SK-N-SH treated with all-trans-retinoic acid at 6 μM for 48 hours (cell line): Measurements from ENCODE around the gene KIFC3.

Experiments
- ATAC-seq: fragments of 200-7000 bp; cut with Tn5 transposase; 3 replicates; pipeline ENCODE4 v1.9.1; 2020; ENCODE audit warnings: mild to moderate bottlenecking, moderate library complexity
- CREB5 ChIP-seq: fragments of 250-450 bp; sonication (Bioruptor Pico); IDR thresholded peaks from 2 replicates; pipeline ENCODE4 v1.5.1; 2020; ENCODE audit warnings: low read depth, mild to moderate bottlenecking, moderate library complexity
- CSDC2 ChIP-seq: fragments of 250-450 bp; sonication (Bioruptor Pico); IDR thresholded peaks from 2 replicates; pipeline ENCODE4 v1.5.0; 2020; ENCODE audit warnings: mild to moderate bottlenecking, moderate library complexity
- GLIS3 ChIP-seq: fragments of 250-450 bp; sonication (Bioruptor Pico); IDR thresholded peaks from 2 replicates; pipeline ENCODE4 v1.5.0; 2020; ENCODE audit warnings: mild to moderate bottlenecking, moderate library complexity
- OSR1 ChIP-seq: fragments of 250-450 bp; sonication (Bioruptor Pico); IDR thresholded peaks from 2 replicates; pipeline ENCODE4 v1.8.0; 2022; ENCODE audit warnings: moderate library complexity, mild to moderate bottlenecking, inconsistent platforms
- PATZ1 ChIP-seq: fragments of 250-450 bp; sonication (Bioruptor Pico); IDR thresholded peaks from 2 replicates; pipeline ENCODE4 v1.8.0; 2020; ENCODE audit warnings: mild to moderate bottlenecking, moderate library complexity, borderline replicate concordance
- POU6F1 ChIP-seq: fragments of 250-450 bp; sonication (Bioruptor Pico); IDR thresholded peaks from 2 replicates; pipeline ENCODE4 v1.8.0; 2021; ENCODE audit warnings: low read depth, mild to moderate bottlenecking, moderate library complexity, borderline replicate concordance
- PPARA ChIP-seq: fragments of 250-450 bp; sonication (Bioruptor Pico); IDR thresholded peaks from 2 replicates; pipeline ENCODE4 v1.5.0; 2020; ENCODE audit warnings: mild to moderate bottlenecking, borderline replicate concordance
- RARB ChIP-seq: fragments of 250-450 bp; sonication (Bioruptor Pico); IDR thresholded peaks from 2 replicates; pipeline ENCODE4 v1.8.0; 2021; ENCODE audit warnings: mild to moderate bottlenecking, moderate library complexity
- SNAI2 ChIP-seq: fragments of 250-450 bp; sonication (Bioruptor Pico); IDR thresholded peaks from 2 replicates; pipeline ENCODE4 v1.5.0; 2020; ENCODE audit warnings: mild to moderate bottlenecking, moderate library complexity
- TCF4 ChIP-seq: fragments of 250-450 bp; sonication (Bioruptor Pico); IDR thresholded peaks from 2 replicates; pipeline ENCODE4 v1.8.0; 2021; ENCODE audit warnings: mild to moderate bottlenecking, moderate library complexity, borderline replicate concordance
- TOX ChIP-seq: fragments of 250-450 bp; sonication (Bioruptor Pico); IDR thresholded peaks from 2 replicates; pipeline ENCODE4 v1.8.0; 2021; ENCODE audit warnings: mild to moderate bottlenecking, moderate library complexity, borderline replicate concordance
- ZC3H10 ChIP-seq: fragments of 250-450 bp; sonication (Bioruptor Pico); IDR thresholded peaks from 2 replicates; pipeline ENCODE4 v1.5.1; 2021; ENCODE audit warnings: mild to moderate bottlenecking, moderate library complexity
- ZFP3 ChIP-seq: fragments of 250-450 bp; sonication (Bioruptor Pico); IDR thresholded peaks from 2 replicates; pipeline ENCODE4 v1.5.0; 2020; ENCODE audit warnings: mild to moderate bottlenecking, moderate library complexity
- ZNF565 ChIP-seq: fragments of 450-650 bp; formaldehyde crosslinking; conservative IDR thresholded peaks from 2 replicates; pipeline ENCODE4 v1.5.0; 2020; ENCODE audit warnings: low read depth, mild to moderate bottlenecking, moderate library complexity
- ZNF70 ChIP-seq: fragments of 450-650 bp; formaldehyde crosslinking; IDR thresholded peaks from 2 replicates; pipeline ENCODE4 v1.5.0; 2020; ENCODE audit warnings: mild to moderate bottlenecking, moderate library complexity
- TF ChIP-seq, protein P1 (sequence below): fragments of 250-450 bp; sonication (Bioruptor Pico); IDR thresholded peaks from 2 replicates; pipeline ENCODE4 v1.5.1; 2021; ENCODE audit warnings: mild to moderate bottlenecking, moderate library complexity
- TF ChIP-seq, protein P2 (sequence below): fragments of 250-450 bp; sonication (Bioruptor Pico); IDR thresholded peaks from 2 replicates; pipeline ENCODE4 v1.5.0; 2020; ENCODE audit warnings: mild to moderate bottlenecking, moderate library complexity

Gene KIFC3

GRCh38 chr16:57741660-57742191 is 60.6 kb downstream of the KIFC3 start (continued):
- no peak for TF ChIP-seq POU6F1

DNA sequence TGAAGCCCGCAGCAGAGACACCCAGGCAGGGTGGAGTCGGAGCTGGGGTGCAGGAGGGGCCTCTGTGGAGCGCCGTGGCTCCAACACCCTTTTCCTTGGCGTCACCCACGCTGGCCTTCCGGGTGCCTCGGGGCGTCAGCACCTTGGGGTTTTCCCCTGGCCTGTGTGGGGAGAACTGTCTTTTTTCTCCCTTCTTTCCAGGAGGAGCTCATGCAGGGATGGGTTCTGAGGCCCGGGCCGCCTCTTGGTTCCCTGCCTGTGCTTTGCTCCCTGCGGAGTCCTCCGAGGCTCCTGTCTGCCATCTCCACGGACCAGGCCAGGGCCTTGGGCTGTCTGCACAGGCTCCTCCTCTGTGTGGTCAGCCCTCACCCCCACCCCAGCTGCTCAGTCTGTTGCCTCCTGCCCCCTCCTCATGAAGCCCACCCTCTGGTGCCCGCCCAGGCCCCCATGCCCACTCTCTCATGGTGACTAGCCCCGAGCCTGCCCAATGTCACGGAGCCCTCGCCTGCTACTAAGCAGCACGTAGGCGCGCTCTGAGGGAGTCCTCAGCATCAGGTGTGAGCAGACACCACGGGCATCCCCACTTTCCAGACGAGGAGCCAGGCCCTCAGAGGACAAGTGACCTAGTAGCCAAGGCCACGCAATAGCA is 61.7 kb downstream of the KIFC3 start:
- no peak for TF ChIP-seq RARB (CRISPR knock-in tag)
- TF ChIP-seq, protein P1, sequence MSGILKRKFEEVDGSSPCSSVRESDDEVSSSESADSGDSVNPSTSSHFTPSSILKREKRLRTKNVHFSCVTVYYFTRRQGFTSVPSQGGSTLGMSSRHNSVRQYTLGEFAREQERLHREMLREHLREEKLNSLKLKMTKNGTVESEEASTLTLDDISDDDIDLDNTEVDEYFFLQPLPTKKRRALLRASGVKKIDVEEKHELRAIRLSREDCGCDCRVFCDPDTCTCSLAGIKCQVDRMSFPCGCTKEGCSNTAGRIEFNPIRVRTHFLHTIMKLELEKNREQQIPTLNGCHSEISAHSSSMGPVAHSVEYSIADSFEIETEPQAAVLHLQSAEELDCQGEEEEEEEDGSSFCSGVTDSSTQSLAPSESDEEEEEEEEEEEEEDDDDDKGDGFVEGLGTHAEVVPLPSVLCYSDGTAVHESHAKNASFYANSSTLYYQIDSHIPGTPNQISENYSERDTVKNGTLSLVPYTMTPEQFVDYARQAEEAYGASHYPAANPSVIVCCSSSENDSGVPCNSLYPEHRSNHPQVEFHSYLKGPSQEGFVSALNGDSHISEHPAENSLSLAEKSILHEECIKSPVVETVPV: no peak
- no peak for TF ChIP-seq PATZ1 (CRISPR knock-in tag)
- TF ChIP-seq ZNF565 (CRISPR knock-in tag): no peak
- no peak for TF ChIP-seq CSDC2
- TF ChIP-seq TOX (CRISPR knock-in tag): no peak
- no peak for TF ChIP-seq GLIS3 (CRISPR knock-in tag)
- no peak for TF ChIP-seq OSR1 (CRISPR knock-in tag)
- TF ChIP-seq TCF4 (CRISPR knock-in tag): no peak
- no peak for TF ChIP-seq ZNF70 (CRISPR knock-in tag)
- ATAC-seq: no peak

- ATAC-seq: no peak
- TF ChIP-seq, protein P2, sequence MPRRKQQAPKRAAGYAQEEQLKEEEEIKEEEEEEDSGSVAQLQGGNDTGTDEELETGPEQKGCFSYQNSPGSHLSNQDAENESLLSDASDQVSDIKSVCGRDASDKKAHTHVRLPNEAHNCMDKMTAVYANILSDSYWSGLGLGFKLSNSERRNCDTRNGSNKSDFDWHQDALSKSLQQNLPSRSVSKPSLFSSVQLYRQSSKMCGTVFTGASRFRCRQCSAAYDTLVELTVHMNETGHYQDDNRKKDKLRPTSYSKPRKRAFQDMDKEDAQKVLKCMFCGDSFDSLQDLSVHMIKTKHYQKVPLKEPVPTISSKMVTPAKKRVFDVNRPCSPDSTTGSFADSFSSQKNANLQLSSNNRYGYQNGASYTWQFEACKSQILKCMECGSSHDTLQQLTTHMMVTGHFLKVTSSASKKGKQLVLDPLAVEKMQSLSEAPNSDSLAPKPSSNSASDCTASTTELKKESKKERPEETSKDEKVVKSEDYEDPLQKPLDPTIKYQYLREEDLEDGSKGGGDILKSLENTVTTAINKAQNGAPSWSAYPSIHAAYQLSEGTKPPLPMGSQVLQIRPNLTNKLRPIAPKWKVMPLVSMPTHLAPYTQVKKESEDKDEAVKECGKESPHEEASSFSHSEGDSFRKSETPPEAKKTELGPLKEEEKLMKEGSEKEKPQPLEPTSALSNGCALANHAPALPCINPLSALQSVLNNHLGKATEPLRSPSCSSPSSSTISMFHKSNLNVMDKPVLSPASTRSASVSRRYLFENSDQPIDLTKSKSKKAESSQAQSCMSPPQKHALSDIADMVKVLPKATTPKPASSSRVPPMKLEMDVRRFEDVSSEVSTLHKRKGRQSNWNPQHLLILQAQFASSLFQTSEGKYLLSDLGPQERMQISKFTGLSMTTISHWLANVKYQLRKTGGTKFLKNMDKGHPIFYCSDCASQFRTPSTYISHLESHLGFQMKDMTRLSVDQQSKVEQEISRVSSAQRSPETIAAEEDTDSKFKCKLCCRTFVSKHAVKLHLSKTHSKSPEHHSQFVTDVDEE (CRISPR knock-in tag): no peak
- TF ChIP-seq SNAI2 (CRISPR knock-in tag) (no peak), CREB5 (CRISPR knock-in tag) (no peak), ZC3H10 (CRISPR knock-in tag) (no peak), TCF4 (CRISPR knock-in tag) (no peak), CSDC2 (no peak), POU6F1 (no peak), ZFP3 (CRISPR knock-in tag) (no peak), PPARA (CRISPR knock-in tag) (no peak), RARB (CRISPR knock-in tag) (no peak), GLIS3 (CRISPR knock-in tag) (no peak)
These were observed 62.4 kb downstream of the KIFC3 start for GRCh38 chr16:57739756-57740422.
